GM18861 (cell line): ENCODE data around the gene PLAC8.
A peak's percentile ranks its signal among the peaks of the same experiment; 100 is the strongest.
"Not testable (repeated sequence)": the region's sequence is repeated elsewhere in the genome, so short reads cannot be mapped to it uniquely, and the experiment has no call there.

ENCODE experiments used
- ATAC-seq: cut with Tn5 transposase; IDR thresholded peaks from one replicate; pipeline ENCODE4 v1.9.1; 2021; ENCODE audit not compliant: unreplicated experiment

The PLAC8 gene

GRCh38 chr4:83112678-83113428 is 1.7 kb downstream of the PLAC8 start:
- ATAC-seq, result no peak

- no peak for ATAC-seq
Measured at GRCh38 chr4:83112231-83112630, 2.3 kb downstream of the PLAC8 start.

- ATAC-seq, result not testable (repeated sequence)
Measured at GRCh38 chr4:83111751-83112141, 2.8 kb downstream of the PLAC8 start.

GRCh38 chr4:83110970-83111750 is 3.4 kb downstream of the PLAC8 start:
- ATAC-seq, result no peak

GRCh38 chr4:83110223-83110945 is 4.1 kb downstream of the PLAC8 start:
- peak; percentile 58 for ATAC-seq

GRCh38 chr4:83109480-83110222 is 4.9 kb downstream of the PLAC8 start:
- peak; percentile 5 for ATAC-seq

- no peak for ATAC-seq
Measured at GRCh38 chr4:83108101-83108861, 6.2 kb downstream of the PLAC8 start.

GRCh38 chr4:83107631-83108030 is 6.9 kb downstream of the PLAC8 start:
- no peak for ATAC-seq

GRCh38 chr4:83104991-83105390 is 9.5 kb downstream of the PLAC8 start:
- ATAC-seq, result no peak

GRCh38 chr4:83096397-83096796 is 18.1 kb downstream of the PLAC8 start:
- no peak for ATAC-seq

GRCh38 chr4:83093060-83093640 is 21.4 kb downstream of the PLAC8 start:
- ATAC-seq, result no peak

GRCh38 chr4:83089410-83090157 is 24.9 kb downstream of the PLAC8 start:
- ATAC-seq, result no peak

GRCh38 chr4:83084956-83085355 is 29.6 kb downstream of the PLAC8 start:
- ATAC-seq, result not testable (repeated sequence)

GRCh38 chr4:83083925-83084475 is 30.5 kb downstream of the PLAC8 start:
- ATAC-seq, result no peak

GRCh38 chr4:83082777-83083176 is 31.8 kb downstream of the PLAC8 start:
- no peak for ATAC-seq

GRCh38 chr4:83080561-83080960 is 34.0 kb downstream of the PLAC8 start:
- no peak for ATAC-seq

GRCh38 chr4:83075311-83076095 is 39.0 kb downstream of the PLAC8 start:
- ATAC-seq, result no peak

GRCh38 chr4:83074783-83075182 is 39.7 kb downstream of the PLAC8 start:
- ATAC-seq, result not testable (repeated sequence)
